Measurements from ENCODE around the gene OR13D1.
"Not testable (repeated sequence)": the region's sequence is repeated elsewhere in the genome, so short reads cannot be mapped to it uniquely, and the experiment has no call there.

OR13D1 gene, protein sequence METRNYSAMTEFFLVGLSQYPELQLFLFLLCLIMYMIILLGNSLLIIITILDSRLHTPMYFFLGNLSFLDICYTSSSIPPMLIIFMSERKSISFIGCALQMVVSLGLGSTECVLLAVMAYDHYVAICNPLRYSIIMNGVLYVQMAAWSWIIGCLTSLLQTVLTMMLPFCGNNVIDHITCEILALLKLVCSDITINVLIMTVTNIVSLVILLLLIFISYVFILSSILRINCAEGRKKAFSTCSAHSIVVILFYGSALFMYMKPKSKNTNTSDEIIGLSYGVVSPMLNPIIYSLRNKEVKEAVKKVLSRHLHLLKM
- total RNA-seq, result 0 reads per million in 2 donors

GRCh38 chr9:104694218-104694617 is at the start of gene OR13D1:
Gene OR13D1 (plus strand): TSS chr9:104694518. CDS start chr9:104694518, 0 bp downstream.
- no peak for DNase-seq

DNA sequence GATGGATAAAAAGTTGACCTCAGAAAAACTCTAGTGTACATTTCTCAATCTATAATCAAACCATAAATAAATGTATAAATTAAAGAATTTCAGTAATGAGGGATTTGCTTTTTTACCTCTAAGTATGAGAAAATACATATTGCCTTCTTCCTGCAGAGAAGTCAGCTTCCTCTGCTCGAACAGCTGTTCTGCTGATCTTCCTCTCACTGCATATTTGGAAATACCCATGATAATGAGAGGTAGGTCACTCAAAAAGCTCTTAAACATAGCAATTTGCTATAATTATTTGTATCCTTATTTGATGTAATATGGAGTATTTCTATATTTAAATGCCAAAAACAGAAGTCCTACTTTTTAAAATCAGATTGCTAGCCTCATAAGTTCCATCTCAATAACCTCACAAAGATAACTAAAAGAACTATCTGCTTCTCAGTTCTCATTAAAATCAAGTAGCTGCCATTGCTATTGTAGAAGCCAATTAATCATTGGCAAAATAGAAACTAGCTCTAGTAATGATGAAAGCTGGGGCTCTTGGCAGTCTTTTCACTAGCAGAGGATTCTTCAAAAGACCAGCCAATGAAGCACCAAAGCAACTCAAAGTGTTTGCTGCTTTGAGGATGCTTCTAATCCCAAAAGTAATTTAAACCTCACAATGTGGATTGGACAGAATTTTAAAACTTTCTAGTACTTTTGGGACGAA is 35.7 kb upstream of the OR13D1 start:
- DNase-seq, result no peak

DNA sequence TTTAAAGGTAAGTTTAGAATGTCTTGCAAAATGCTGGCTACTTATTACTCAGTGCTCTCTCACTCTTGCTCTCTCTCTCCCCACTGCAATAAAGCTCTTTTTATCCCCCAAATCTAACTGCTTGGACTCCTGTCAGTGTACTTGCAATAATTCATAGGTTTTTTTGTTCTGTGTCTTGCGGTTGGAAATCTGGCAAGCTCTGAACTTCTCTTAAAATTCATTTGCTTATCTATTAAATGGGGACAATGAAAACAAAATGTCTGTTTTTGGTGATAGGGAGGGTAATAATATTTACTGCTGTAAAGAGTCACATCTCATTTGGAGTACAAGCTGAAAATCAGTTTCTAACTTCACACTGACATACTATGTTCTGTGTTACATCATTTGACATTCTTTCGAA is 18.7 kb upstream of the OR13D1 start:
- DNase-seq, result no peak

DNA sequence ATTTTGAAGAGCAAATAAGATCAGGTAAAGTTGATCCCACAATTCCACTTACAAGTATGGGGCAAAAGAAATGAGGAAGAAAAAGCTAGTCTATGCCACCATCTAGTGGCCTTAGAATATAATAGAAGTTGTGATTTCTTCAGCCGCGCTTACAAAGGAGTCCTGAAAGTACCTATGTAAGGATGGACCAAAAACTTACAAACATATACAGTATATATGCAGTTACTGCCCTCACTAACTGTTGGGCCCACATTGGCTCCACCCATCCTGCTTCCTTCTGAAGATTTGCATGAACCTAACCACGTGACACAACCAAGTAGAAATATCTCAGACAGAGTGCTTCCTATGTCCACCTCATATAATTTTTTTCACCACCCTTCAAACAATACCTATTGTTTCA is 11.7 kb upstream of the OR13D1 start:
- DNase-seq, result no peak

GRCh38 chr9:104686081-104686480 is 8.2 kb upstream of the OR13D1 start:
- DNase-seq, result no peak

GRCh38 chr9:104700306-104700705 is 6.0 kb downstream of the OR13D1 start:
- DNase-seq, result no peak

- DNase-seq, result not testable (repeated sequence)
Measured at GRCh38 chr9:104708737-104709136, 14.4 kb downstream of the OR13D1 start.

GRCh38 chr9:104711604-104712003 is 17.3 kb downstream of the OR13D1 start:
- DNase-seq, result no peak

- DNase-seq, result no peak
Measured at GRCh38 chr9:104725014-104725413, 30.7 kb downstream of the OR13D1 start.

GRCh38 chr9:104738452-104738851 is 44.1 kb downstream of the OR13D1 start:
- DNase-seq, result no peak

DNA sequence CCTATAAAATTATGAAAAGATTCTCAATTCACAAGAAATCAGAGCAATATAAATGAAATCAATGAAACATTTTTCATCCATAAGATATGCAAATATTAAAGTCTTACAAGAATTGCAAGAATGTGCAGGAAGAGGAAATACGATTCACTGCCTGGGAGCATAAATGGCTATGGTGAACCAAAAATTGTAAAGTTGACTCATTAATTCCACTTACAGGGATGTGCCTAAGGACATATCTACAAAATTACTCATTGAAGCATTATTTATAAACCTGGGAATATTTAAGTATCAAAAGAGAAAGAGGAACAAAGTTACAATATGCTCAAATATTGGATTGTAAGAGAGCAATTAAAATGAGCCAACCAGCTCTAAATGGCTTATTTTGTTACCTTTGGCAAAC is 46.3 kb downstream of the OR13D1 start:
- DNase-seq, result no peak

DNA sequence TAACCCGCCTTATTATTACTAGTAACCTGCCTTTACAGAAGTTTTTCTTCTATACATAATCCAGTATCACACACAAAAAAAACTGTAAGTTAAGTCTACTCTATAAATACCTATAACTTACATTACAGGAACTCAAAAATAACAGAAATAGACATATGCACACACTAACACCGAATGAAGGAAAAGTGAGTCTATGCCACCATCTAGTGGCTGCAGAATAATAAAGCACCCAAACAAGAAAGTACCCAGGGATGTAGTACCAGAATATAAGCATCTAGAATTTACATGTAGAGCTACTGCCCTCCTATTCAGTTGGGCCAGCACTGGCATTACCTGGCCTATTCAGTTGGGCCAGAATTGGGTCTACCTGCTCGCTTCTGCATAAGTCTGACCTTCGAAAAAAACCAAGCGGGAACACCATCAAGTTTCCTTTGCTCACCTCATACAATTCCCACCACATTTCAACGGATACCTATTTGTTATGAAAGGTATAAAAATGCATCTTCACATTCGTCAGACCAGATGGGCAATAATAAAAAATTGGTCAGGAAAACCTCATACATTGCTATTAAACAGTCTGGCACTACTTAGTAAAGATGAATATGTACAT is 49.2 kb downstream of the OR13D1 start:
- no peak for DNase-seq
